Measurements from ENCODE around the gene SAMD4A.
A peak's percentile ranks its signal among the peaks of the same experiment; 100 is the strongest.

Gene SAMD4A

GRCh38 chr14:54565785-54566409 lies 1.0 kb upstream of the SAMD4A start:
- peak; percentile 45 to 68 (median 52) for DNase-seq (ENCODE audit: low read depth in 2 of 3, low spot score in 1 of 3)

- DNase-seq (ENCODE audit: low read depth in 2 of 3, low spot score in 1 of 3): no peak
Observed at GRCh38 chr14:54567224-54567638, 303 bp downstream of the SAMD4A start.

DNA sequence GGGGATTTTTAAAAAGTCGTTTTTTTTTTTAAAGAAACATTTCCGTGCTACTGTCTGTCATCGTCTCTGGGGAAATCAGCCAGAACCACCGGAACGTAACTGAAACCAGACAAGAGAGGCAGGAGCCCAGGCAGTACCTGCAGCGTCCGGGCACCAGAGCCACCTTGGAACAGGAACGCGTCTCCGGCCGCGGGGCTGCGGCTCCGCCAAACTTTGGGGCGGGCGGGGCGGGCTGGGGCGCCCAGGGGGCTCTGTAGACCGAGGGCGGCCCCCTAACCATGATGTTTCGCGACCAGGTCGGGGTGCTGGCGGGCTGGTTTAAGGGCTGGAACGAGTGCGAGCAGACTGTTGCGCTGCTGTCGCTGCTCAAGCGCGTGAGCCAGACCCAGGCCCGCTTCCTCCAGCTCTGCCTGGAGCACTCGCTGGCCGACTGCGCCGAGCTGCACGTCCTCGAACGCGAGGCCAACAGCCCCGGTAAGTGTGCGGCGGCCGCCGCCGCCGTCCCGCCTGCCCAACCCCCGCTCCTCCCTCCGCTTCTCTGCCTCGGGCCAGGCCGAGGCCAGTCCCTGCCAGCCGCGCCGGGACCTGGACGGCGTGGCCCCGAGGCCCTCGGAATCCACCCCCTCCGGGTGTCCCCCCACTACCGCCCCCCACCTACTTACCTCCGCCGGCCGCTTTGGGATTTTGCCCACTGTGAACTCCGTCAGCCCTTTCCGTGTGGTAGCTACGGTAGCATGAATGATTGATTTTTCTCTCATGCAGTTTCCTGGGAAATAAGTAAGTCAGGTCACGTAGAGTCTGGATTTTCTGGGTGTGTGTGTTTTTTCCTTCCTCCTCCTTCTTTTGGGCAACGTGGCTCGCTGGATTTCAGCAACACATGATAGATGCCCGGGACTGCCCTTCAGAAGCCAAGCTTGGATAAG lies 972 bp downstream of the SAMD4A start:
- peak in 1 of 3 donors; percentile 26 for DNase-seq (ENCODE audit: low read depth in 2 of 3, low spot score in 1 of 3)

DNA sequence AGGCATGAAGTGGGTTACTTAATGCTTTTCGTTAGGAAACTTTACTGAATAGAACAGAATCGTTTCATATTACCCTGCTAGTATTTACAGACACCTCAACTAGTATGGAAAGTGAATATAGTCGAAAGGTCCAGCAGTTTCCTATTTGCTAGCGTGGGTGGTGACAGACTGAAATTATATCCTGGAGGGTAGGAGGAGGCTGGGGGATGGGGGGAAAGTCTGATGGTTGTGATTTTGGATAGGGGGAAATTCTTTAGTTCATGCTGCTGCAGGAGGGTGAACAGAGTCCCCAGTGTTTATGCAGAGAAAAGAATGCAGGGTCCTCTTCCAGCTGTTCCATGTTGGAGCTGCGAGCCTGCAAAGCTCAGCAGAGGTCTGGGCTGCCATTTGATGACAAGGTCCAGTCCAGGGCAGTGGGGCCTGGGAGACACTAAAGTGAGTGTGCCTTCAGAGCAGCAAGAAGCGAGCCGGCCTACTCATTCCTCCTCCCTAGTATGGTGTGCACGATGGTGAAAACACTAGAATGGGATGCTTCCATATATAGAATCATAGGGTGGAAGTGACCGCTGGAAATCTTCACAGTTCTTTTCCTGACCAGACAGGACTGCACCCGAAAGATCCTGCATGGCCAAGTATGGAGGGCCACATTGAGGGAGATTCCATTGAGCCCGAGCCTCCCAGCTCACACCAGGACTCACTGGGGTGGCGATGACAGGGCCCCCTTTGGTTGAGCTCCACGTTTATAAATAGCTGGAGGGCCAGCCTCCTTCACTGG lies 2.1 kb downstream of the SAMD4A start:
- no peak for DNase-seq (ENCODE audit: low read depth in 2 of 3, low spot score in 1 of 3)

DNA sequence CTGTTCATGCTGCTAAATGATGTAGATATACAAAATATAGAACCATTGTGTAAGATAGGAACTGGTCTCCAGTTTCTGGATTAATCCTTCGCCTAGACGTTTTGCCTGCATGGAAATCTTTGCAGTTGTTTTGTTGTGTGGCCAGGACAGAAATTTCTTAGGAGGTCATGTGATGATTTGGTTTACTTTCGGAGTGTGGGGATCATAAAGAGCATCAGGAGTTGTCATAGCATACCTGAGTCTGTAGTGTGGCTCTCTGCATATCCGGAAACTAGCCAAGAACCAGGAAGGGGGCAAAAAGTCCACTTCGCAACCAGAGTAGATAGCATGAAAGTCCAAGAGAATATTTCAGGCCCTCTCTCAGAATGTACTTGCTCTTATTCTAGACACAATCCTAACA lies 3.1 kb downstream of the SAMD4A start:
- no peak for DNase-seq (ENCODE audit: low read depth in 2 of 3, low spot score in 1 of 3)

GRCh38 chr14:54570631-54571415 lies 3.9 kb downstream of the SAMD4A start:
- DNase-seq (ENCODE audit: low read depth in 2 of 3, low spot score in 1 of 3): no peak

DNA sequence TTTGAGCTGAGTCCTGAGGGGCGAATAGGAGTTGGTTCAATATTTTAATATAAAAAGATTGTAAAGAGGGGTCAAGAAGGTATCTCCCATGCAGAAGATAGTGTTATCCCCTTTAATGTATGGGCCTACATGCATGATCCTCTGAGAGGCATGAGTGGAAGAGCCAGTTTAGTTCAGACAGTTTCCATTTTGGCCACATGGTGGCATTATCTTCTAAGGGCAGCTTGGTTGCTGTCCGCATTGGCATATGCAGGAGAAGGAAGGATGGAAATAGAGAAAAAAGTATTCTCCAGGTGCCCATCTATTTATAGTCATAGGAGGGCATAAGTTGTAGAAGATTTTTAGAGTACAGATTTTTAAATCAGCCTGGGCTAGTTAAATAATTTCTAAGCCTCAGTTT lies 5.4 kb downstream of the SAMD4A start:
- peak in 1 of 3 donors; percentile 37 for DNase-seq (ENCODE audit: low read depth in 2 of 3, low spot score in 1 of 3)

- DNase-seq (ENCODE audit: low read depth in 2 of 3, low spot score in 1 of 3): no peak
Observed at GRCh38 chr14:54574528-54574927, 7.6 kb downstream of the SAMD4A start.

GRCh38 chr14:54577494-54577893 lies 10.6 kb downstream of the SAMD4A start:
- DNase-seq (ENCODE audit: low read depth in 2 of 3, low spot score in 1 of 3): no peak

- no peak for DNase-seq (ENCODE audit: low read depth in 2 of 3, low spot score in 1 of 3)
Observed at GRCh38 chr14:54577977-54578376, 11.0 kb downstream of the SAMD4A start.

GRCh38 chr14:54579621-54580020 lies 12.7 kb downstream of the SAMD4A start:
- no peak for DNase-seq (ENCODE audit: low read depth in 2 of 3, low spot score in 1 of 3)

DNA sequence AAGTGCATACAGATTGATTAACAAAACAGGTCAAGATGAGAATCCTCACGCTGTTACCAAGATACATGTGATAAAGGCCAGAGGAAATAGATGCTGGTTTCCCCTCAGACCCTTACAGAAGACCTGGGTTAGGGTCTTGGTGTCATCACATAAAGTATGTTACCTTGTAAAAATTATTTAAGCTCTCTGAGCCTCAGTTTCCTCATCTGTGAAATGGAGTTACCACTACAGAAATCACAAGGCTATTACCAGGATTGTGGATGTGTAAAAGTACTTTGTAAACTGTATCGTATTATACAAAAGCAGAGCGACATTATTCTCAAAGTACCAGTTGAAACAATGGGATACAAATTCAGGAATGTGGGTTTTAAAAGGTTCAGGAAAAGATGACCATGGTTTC lies 14.0 kb downstream of the SAMD4A start:
- DNase-seq (ENCODE audit: low read depth in 2 of 3, low spot score in 1 of 3): no peak

GRCh38 chr14:54582334-54582733 lies 15.4 kb downstream of the SAMD4A start:
- no peak for DNase-seq (ENCODE audit: low read depth in 2 of 3, low spot score in 1 of 3)

- DNase-seq (ENCODE audit: low read depth in 2 of 3, low spot score in 1 of 3): no peak
Observed at GRCh38 chr14:54584097-54584496, 17.2 kb downstream of the SAMD4A start.

- no peak for DNase-seq (ENCODE audit: low read depth in 2 of 3, low spot score in 1 of 3)
Observed at GRCh38 chr14:54585214-54585613, 18.3 kb downstream of the SAMD4A start.

DNA sequence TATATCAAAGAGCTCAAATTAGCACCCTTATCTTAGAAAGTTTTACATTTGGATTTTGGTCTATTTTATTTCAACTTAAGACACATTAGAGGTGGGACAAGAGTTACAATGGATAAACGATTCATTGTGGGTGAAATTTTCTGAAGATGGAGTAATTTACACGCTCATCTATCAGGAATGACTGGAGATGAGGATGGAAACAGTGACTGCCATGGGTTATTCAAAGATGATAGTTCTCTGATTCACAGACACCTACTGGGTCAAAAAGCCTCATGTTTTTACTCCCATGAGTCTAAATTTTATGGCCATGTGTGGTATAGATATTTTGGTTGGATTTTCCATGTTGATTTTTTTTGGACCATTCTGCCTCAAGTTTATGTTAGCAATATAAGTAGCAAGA lies 22.1 kb downstream of the SAMD4A start:
- DNase-seq (ENCODE audit: low read depth in 2 of 3, low spot score in 1 of 3): no peak

DNA sequence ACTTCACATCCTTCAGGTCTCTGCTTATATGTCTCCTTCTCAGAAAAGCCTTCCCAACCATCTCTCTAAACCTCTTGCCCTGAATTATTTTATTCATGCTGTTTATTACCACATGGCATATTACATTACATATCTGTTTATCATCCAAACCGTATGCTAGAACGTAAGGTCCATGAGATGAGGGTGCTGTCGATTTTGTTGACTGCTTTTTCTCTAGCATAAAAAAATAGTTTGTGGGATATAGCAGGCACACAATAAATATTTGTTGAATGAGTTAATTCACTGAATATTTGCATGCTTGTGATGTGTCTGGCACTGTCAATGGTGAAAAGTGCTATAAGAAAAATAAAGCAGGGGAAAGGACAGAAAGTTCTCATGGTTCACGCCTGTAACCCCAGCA lies 22.9 kb downstream of the SAMD4A start:
- no peak for DNase-seq (ENCODE audit: low read depth in 2 of 3, low spot score in 1 of 3)

- DNase-seq (ENCODE audit: low read depth in 2 of 3, low spot score in 1 of 3): no peak
Observed at GRCh38 chr14:54590481-54590880, 23.6 kb downstream of the SAMD4A start.

- no peak for DNase-seq (ENCODE audit: low read depth in 2 of 3, low spot score in 1 of 3)
Observed at GRCh38 chr14:54591461-54591860, 24.5 kb downstream of the SAMD4A start.

DNA sequence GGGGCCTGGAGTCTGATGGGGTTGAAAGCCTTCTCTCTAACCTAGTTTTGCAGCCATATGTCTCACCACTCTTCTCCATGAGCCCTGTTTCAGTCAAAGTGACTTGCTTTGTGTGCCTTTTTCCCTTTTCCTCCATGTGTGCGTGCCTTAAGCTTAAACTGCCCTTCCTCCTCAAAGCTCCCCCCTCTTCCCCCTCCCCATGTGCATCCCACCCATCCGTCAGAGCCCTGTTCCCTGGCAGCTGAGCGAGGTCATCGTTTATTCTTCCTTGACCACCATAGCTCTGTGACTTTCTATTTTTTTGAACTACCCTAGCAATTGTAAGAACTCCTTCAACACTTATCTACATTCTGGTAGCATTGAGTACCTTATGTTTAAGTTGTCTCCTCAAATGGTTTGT lies 24.9 kb downstream of the SAMD4A start:
- no peak for DNase-seq (ENCODE audit: low read depth in 2 of 3, low spot score in 1 of 3)

GRCh38 chr14:54593860-54594259 lies 26.9 kb downstream of the SAMD4A start:
- no peak for DNase-seq (ENCODE audit: low read depth in 2 of 3, low spot score in 1 of 3)

Data from stimulated activated CD4-positive, alpha-beta T cell treated with anti-CD3 and anti-CD28 coated beads, Interleukin-12 subunit alpha, Interleukin-12 subunit beta, amount 100 ng/mL, for 48 hours (primary cell).